BE2C (cell line): ENCODE measurements around the gene IL1B.
"Not testable (repeated sequence)": the region's sequence is repeated elsewhere in the genome, so short reads cannot be mapped to it uniquely, and the experiment has no call there.

Source experiments
- DNase-seq: peaks from one replicate; pipeline ENCODE4 v3.0.0-alpha.2; 2020
- H3K27me3 ChIP-seq: fragments of 250-450 bp; sonication (Bioruptor Pico); 2 replicates; pipeline ENCODE4 v1.5.1; 2020; ENCODE audit warnings: mild to moderate bottlenecking
- H3K36me3 ChIP-seq: fragments of 250-450 bp; sonication (Bioruptor Pico); 2 replicates; pipeline ENCODE4 v1.5.1; 2020; ENCODE audit warnings: mild to moderate bottlenecking
- H3K4me1 ChIP-seq: fragments of 250-450 bp; sonication (Bioruptor Pico); 2 replicates; pipeline ENCODE4 v1.5.1; 2020
- H3K4me3 ChIP-seq: 2 replicates; pipeline ENCODE4 v1.5.1; 2011; ENCODE audit warnings: low read depth, low read length
- H3K9me3 ChIP-seq: fragments of 250-450 bp; sonication (Bioruptor Pico); 2 replicates; pipeline ENCODE4 v1.5.1; 2020
- CTCF ChIP-seq: IDR thresholded peaks from 2 replicates; pipeline ENCODE4 v1.5.1; 2012; ENCODE audit warnings: mild to moderate bottlenecking, low read depth, low read length

The IL1B gene

GRCh38 chr2:112870841-112871835 is 34.6 kb upstream of the IL1B start:
- Histone ChIP-seq H3K36me3 (no peaks in the 10 kb centered on the region), H3K9me3 (no peaks in the 10 kb centered on the region), H3K27me3 (peaks cover 4% of the 10 kb centered on the region; the same call in 1 of the 2 replicates), H3K4me1 (no peaks in the 10 kb centered on the region), H3K4me3 (no peak overlapping the region)
- TF ChIP-seq CTCF = no peak
- DNase-seq = no peak

GRCh38 chr2:112869258-112869842 is 32.8 kb upstream of the IL1B start:
- Histone ChIP-seq H3K9me3 (no peaks in the 10 kb centered on the region), H3K4me3 (no peak overlapping the region), H3K27me3 (peaks cover 4% of the 10 kb centered on the region; the same call in 1 of the 2 replicates), H3K36me3 (no peaks in the 10 kb centered on the region), H3K4me1 (no peaks in the 10 kb centered on the region)
- no peak for DNase-seq
- no peak for TF ChIP-seq CTCF

GRCh38 chr2:112867701-112868631 is 31.4 kb upstream of the IL1B start:
- no peak for DNase-seq
- H3K4me3 ChIP-seq = no peak overlapping the region
- no peaks in the 10 kb centered on the region for H3K36me3 ChIP-seq
- no peaks in the 10 kb centered on the region for H3K9me3 ChIP-seq
- H3K27me3 ChIP-seq = peaks cover 4% of the 10 kb centered on the region; the same call in 1 of the 2 replicates
- H3K4me1 ChIP-seq = no peaks in the 10 kb centered on the region
- no peak for TF ChIP-seq CTCF

GRCh38 chr2:112866128-112866835 is 29.7 kb upstream of the IL1B start:
- H3K9me3 ChIP-seq = no peaks in the 10 kb centered on the region
- no peak for TF ChIP-seq CTCF
- DNase-seq = no peak

GRCh38 chr2:112864072-112864471 is 27.5 kb upstream of the IL1B start:
- no peaks in the 10 kb centered on the region for H3K9me3 ChIP-seq
- no peaks in the 10 kb centered on the region for H3K4me1 ChIP-seq
- no peaks in the 10 kb centered on the region for H3K27me3 ChIP-seq
- DNase-seq = no peak
- no peak for TF ChIP-seq CTCF
- H3K4me3 ChIP-seq = no peak overlapping the region
- no peaks in the 10 kb centered on the region for H3K36me3 ChIP-seq

More at GRCh38 chr2:112866128-112866835, 29.7 kb upstream of the IL1B start:
- H3K36me3 ChIP-seq = no peaks in the 10 kb centered on the region
- 0 out of 2 replicates have a peak, but pooled peaks cover 4% of the 10 kb centered on the region for H3K27me3 ChIP-seq
- no peaks in the 10 kb centered on the region for H3K4me1 ChIP-seq
- no peak overlapping the region for H3K4me3 ChIP-seq

GRCh38 chr2:112859406-112860183 is 23.0 kb upstream of the IL1B start:
- DNase-seq, H3K36me3 ChIP-seq, H3K27me3 ChIP-seq, H3K4me3 ChIP-seq, H3K4me1 ChIP-seq, H3K9me3 ChIP-seq: not testable (repeated sequence)
